ENCODE data around the gene PAN2. TPM values are rescaled to one million over a fixed set of nuclear protein-coding genes. Genes with fewer than 3 reads are reported as not detected.
"Not testable (repeated sequence)": the region's sequence is repeated elsewhere in the genome, so short reads cannot be mapped to it uniquely, and the experiment has no call there.

The PAN2 gene
- total RNA-seq, 1 experiment from 2014 or later, result 71.9 TPM

- ATAC-seq (no peak), DNase-seq (ENCODE audit: low read depth, low spot score) (no peak)
- POLR2A ChIA-PET, result no interaction called here
- intact Hi-C loops (cut with micrococcal nuclease; ENCODE audit: unreplicated experiment), result no loop called here
- H3K36me3 ChIP-seq (ENCODE audit: control insufficient read depth, insufficient read depth, low read length), result peaks cover 4% of the 10 kb centered on the region; the same call in 1 of the 2 replicates
- H3K9me3 ChIP-seq (ENCODE audit: control insufficient read depth, insufficient read depth, low read depth, low read length), result no peaks in the 10 kb centered on the region
- CTCF ChIA-PET, result no interaction called here
- no peak overlapping the region for H3K27ac ChIP-seq (ENCODE audit: low read length)
- H3K4me3 ChIP-seq (ENCODE audit: low read depth in 2 of 2, low read length in 2 of 2), result no peak overlapping the region
- no peak for TF ChIP-seq CTCF (IDR thresholded peaks at IDR 0.05)
- TF ChIP-seq SIN3A (IDR thresholded peaks at IDR 0.05; ENCODE audit: borderline replicate concordance, insufficient read depth, low read depth, low read length), result no peak
- TF ChIP-seq POLR2AphosphoS5 (IDR thresholded peaks at IDR 0.05; ENCODE audit: low read depth, low read length), result no peak
- TF ChIP-seq TCF7L2 (IDR thresholded peaks at IDR 0.05; ENCODE audit: low read depth, low read length), result no peak
- no peak for TF ChIP-seq REST (IDR thresholded peaks at IDR 0.05; ENCODE audit: insufficient read depth in 1 of 2, low read depth in 2 of 2, low read length in 1 of 2)
- no peaks in the 10 kb centered on the region for H3K4me1 ChIP-seq (ENCODE audit: control insufficient read depth, insufficient read depth, low read length)
- BruUV-seq (replicated peaks), result no TSS peak
- H3K27me3 ChIP-seq (ENCODE audit: control insufficient read depth, insufficient read depth, low read length), result no peaks in the 10 kb centered on the region
- in situ Hi-C loops (cut with HindIII; ENCODE audit: low pct_unique_long_range_greater_than_20kb, low sequenced_read_pairs), result no loop called here
Observed at GRCh38 chr12:56324206-56324605, 9.6 kb downstream of the PAN2 start.

- H3K4me3 ChIP-seq (ENCODE audit: low read depth in 2 of 2, low read length in 2 of 2); POLR2A ChIA-PET; DNase-seq (ENCODE audit: low read depth, low spot score); H3K36me3 ChIP-seq (ENCODE audit: control insufficient read depth, insufficient read depth, low read length); H3K27me3 ChIP-seq (ENCODE audit: control insufficient read depth, insufficient read depth, low read length); H3K4me1 ChIP-seq (ENCODE audit: control insufficient read depth, insufficient read depth, low read length); H3K9me3 ChIP-seq (ENCODE audit: control insufficient read depth, insufficient read depth, low read depth, low read length); intact Hi-C loops (cut with micrococcal nuclease; ENCODE audit: unreplicated experiment); H3K27ac ChIP-seq (ENCODE audit: low read length); BruUV-seq (replicated peaks); ATAC-seq; in situ Hi-C loops (cut with HindIII; ENCODE audit: low pct_unique_long_range_greater_than_20kb, low sequenced_read_pairs): not testable (repeated sequence)
- CTCF ChIA-PET, result interaction anchor here (0.7 kb wide), 1 partner anchor 130 kb away, joined by 6 read pairs; no protein-coding TSS in a partner anchor
Observed at GRCh38 chr12:56321610-56322009, 12.2 kb downstream of the PAN2 start.

GRCh38 chr12:56321027-56321426, 12.8 kb downstream of the PAN2 start:
- CTCF ChIA-PET, result interaction anchor here (0.7 kb wide), 1 partner anchor 131 kb away, joined by 6 read pairs; no protein-coding TSS in a partner anchor

More at GRCh38 chr12:56321027-56321426, 12.8 kb downstream of the PAN2 start:
- ATAC-seq (no peak), DNase-seq (ENCODE audit: low read depth, low spot score) (no peak)
- Histone ChIP-seq H3K9me3 (ENCODE audit: control insufficient read depth, insufficient read depth, low read depth, low read length) (no peaks in the 10 kb centered on the region), H3K36me3 (ENCODE audit: control insufficient read depth, insufficient read depth, low read length) (peaks cover 4% of the 10 kb centered on the region; the same call in 1 of the 2 replicates), H3K4me3 (ENCODE audit: low read depth in 2 of 2, low read length in 2 of 2) (no peak overlapping the region), H3K27me3 (ENCODE audit: control insufficient read depth, insufficient read depth, low read length) (no peaks in the 10 kb centered on the region), H3K27ac (ENCODE audit: low read length) (no peak overlapping the region), H3K4me1 (ENCODE audit: control insufficient read depth, insufficient read depth, low read length) (no peaks in the 10 kb centered on the region)
- no TSS peak for BruUV-seq (replicated peaks)
- POLR2A ChIA-PET, result no interaction called here
- intact Hi-C loops (cut with micrococcal nuclease; ENCODE audit: unreplicated experiment), result no loop called here
- no peak for TF ChIP-seq TCF7L2 (IDR thresholded peaks at IDR 0.05; ENCODE audit: low read depth, low read length)
- no peak for TF ChIP-seq POLR2AphosphoS5 (IDR thresholded peaks at IDR 0.05; ENCODE audit: low read depth, low read length)
- no peak for TF ChIP-seq REST (IDR thresholded peaks at IDR 0.05; ENCODE audit: insufficient read depth in 1 of 2, low read depth in 2 of 2, low read length in 1 of 2)
- no peak for TF ChIP-seq CTCF (IDR thresholded peaks at IDR 0.05)
- TF ChIP-seq SIN3A (IDR thresholded peaks at IDR 0.05; ENCODE audit: borderline replicate concordance, insufficient read depth, low read depth, low read length), result no peak
- in situ Hi-C loops (cut with HindIII; ENCODE audit: low pct_unique_long_range_greater_than_20kb, low sequenced_read_pairs), result no loop called here
